HG02610 (cell line): Measurements from ENCODE around the gene RFX2.

Experiments
- ATAC-seq: cut with Tn5 transposase; IDR thresholded peaks from one replicate; pipeline ENCODE4 v1.9.1; 2021; ENCODE audit warnings: mild to moderate bottlenecking, moderate library complexity; ENCODE audit not compliant: unreplicated experiment

The RFX2 gene

GRCh38 chr19:6105444-6105843, 4.9 kb downstream of the RFX2 start:
- no peak for ATAC-seq

GRCh38 chr19:6103894-6104293, 6.4 kb downstream of the RFX2 start:
- ATAC-seq, result no peak

GRCh38 chr19:6103217-6103644, 7.1 kb downstream of the RFX2 start:
- ATAC-seq, result no peak

GRCh38 chr19:6101991-6102390, 8.3 kb downstream of the RFX2 start:
- no peak for ATAC-seq

- ATAC-seq, result no peak
Measured at GRCh38 chr19:6101291-6101825, 8.9 kb downstream of the RFX2 start.

GRCh38 chr19:6100284-6100915, 9.9 kb downstream of the RFX2 start:
- ATAC-seq, result no peak

- no peak for ATAC-seq
Measured at GRCh38 chr19:6099599-6099998, 10.7 kb downstream of the RFX2 start.

GRCh38 chr19:6099033-6099432, 11.3 kb downstream of the RFX2 start:
- ATAC-seq, result no peak

GRCh38 chr19:6098574-6098973, 11.7 kb downstream of the RFX2 start:
- ATAC-seq, result no peak

- no peak for ATAC-seq
Measured at GRCh38 chr19:6097911-6098310, 12.4 kb downstream of the RFX2 start.

GRCh38 chr19:6095760-6096159, 14.5 kb downstream of the RFX2 start:
- no peak for ATAC-seq

GRCh38 chr19:6092329-6093286, 17.7 kb downstream of the RFX2 start:
- ATAC-seq, result no peak

GRCh38 chr19:6091771-6092291, 18.5 kb downstream of the RFX2 start:
- ATAC-seq, result no peak

- no peak for ATAC-seq
Measured at GRCh38 chr19:6090634-6091033, 19.7 kb downstream of the RFX2 start.

GRCh38 chr19:6088602-6089049, 21.7 kb downstream of the RFX2 start:
- no peak for ATAC-seq

- no peak for ATAC-seq
Measured at GRCh38 chr19:6087074-6087571, 23.2 kb downstream of the RFX2 start.

- no peak for ATAC-seq
Measured at GRCh38 chr19:6086068-6086788, 24.1 kb downstream of the RFX2 start.

GRCh38 chr19:6084821-6085220, 25.5 kb downstream of the RFX2 start:
- no peak for ATAC-seq

GRCh38 chr19:6079107-6079506, 31.2 kb downstream of the RFX2 start:
- ATAC-seq, result no peak

GRCh38 chr19:6078068-6078467, 32.2 kb downstream of the RFX2 start:
- ATAC-seq, result no peak
